HG02852 (cell line): ENCODE data around the gene TSPAN11.

Experiments
- ATAC-seq: cut with Tn5 transposase; IDR thresholded peaks from one replicate; pipeline ENCODE4 v1.9.1; 2021; ENCODE audit warnings: mild to moderate bottlenecking, moderate library complexity; ENCODE audit not compliant: unreplicated experiment

Gene TSPAN11

GRCh38 chr12:30909349-30910037 is 17.1 kb upstream of the TSPAN11 start:
- ATAC-seq: no peak

GRCh38 chr12:30910038-30910350 is 16.6 kb upstream of the TSPAN11 start:
- ATAC-seq: no peak

DNA sequence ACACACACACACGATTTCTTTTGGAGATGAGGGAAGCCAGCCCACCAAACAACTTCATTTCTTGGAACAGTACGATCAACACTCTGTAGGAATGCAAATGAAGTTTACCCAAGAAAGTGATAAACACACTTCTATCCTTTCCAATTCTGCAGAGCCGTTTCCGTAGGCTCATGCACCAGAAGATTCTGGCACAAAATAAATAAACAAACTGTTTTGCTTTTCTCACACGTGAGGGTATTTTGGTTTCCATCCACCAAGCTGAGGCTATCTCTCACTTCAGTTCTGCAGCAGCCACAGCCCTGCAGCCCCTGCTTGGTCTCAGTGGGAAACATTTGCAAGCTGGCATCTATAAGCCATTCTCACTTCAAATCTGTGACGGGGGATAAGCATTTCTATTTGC is 15.3 kb upstream of the TSPAN11 start:
- no peak for ATAC-seq

DNA sequence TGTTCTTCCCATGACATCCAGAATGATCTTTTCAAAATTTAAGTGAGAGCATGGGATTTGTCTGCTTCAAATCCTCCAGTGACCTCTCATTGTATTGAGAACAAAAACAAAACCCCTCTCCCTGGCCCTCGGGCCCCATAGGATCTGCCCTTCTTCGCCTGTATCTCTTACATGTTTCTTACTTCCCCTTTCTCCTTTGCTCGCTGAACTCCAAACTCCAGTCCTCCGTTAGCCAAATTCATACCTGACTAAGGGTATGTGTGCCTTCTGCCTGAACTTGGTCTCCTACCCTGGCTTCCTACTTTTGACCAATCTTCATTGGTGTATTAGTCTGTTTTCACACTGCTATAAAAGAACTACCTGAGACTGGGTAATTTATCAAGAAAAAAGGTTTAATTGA is 13.2 kb upstream of the TSPAN11 start:
- peak; percentile 75 for ATAC-seq

DNA sequence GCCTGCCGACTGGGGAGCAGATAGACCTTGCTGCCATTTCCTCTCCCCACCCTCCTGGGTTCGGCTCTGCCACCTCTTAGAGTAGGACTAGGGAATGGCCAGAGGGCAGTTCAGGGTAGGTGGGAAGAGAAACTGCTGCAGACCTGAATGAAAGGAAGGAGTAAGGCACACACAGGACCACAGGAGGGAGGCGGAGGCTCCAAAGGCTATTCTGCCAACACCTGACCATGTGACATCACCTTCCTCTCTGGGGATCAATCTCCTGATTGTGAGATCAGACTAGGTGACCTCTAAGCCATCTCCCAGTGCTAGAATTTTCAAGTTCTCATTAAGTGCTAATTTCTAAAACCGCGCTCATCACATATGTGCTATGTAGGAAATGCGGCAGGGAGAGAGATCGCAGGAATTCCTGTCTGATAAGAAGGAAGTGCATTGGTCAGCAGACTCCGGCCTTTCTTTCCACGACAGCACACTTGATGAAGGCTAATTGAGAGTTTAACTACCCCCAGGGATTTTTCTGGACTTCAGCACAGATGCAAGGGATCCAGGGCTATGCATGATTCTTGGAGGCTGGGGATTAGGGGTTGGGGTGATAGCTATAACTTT is 11.5 kb upstream of the TSPAN11 start:
- no peak for ATAC-seq

- no peak for ATAC-seq
Observed at GRCh38 chr12:30923057-30923456, 3.5 kb upstream of the TSPAN11 start.

DNA sequence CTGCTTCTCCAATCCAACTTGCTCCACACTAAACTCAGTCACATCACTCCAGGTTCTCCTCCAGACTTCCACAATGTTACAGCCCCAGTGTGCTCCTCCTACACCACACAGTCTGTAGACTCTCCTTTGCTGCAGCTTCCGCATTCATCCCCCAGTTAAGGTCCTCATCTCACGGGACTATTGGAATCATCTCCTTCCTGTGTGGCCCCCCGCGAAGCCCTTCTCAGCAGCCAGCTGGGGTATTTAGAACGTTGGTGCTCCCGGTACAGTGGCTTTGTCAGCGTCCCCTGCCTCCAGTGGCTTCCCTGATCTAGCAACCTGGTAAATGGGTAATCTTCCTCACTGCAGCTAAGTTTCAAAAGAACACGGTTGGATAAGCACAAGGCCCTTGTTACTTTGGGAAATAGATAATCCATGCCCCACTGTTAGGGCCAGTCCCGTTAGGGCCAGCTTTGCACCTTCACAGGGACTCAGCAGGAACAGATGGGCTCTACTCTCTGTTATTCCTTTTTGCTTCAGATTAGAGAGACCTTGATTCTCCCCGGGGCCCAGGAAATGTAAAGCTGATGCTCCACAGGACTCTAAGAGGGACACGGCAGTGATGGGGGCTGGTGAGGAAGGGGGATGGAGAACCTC is 823 bp upstream of the TSPAN11 start:
- ATAC-seq: no peak

GRCh38 chr12:30927222-30927611 is 669 bp downstream of the TSPAN11 start:
- ATAC-seq: no peak

GRCh38 chr12:30928356-30929244 is 2.1 kb downstream of the TSPAN11 start:
- ATAC-seq: no peak

DNA sequence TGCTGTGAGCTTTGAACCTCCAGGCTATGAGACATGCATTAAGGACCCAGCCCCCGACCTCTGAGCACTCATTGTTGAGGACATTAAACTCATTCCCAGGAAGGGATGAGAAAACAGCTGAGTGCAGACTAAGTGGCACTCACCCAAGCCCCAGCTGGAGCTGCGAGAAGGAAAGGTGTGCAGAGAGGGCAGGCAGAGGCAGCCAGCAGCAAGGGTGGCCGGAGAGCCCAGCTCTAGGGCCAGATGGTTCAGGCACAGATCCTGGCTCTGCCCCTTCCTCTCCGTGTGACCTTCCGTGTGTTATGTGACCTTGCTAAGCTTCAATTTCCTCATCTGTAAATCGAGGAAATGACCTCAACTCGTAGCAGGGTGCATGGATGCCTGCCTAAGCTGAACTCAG is 3.7 kb downstream of the TSPAN11 start:
- no peak for ATAC-seq

DNA sequence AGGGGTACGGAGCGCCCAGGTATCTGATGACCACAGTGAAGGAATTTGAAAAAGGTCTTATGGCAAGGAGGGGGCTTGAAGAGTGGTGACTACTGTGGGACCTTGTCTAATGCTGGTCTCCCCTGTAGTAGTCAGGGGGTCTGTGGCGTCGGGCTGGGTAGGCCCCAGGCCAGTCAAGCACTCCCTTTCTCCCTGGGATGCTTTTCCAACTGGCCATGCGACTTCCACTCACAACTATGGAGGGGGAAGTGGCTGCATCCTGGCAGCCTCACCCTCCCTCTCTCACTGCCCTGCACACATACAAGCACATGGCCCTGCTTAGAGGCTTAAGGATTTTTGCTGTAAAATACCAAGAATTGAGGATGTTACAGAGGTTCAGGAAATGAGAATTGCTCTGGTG is 4.1 kb downstream of the TSPAN11 start:
- no peak for ATAC-seq

DNA sequence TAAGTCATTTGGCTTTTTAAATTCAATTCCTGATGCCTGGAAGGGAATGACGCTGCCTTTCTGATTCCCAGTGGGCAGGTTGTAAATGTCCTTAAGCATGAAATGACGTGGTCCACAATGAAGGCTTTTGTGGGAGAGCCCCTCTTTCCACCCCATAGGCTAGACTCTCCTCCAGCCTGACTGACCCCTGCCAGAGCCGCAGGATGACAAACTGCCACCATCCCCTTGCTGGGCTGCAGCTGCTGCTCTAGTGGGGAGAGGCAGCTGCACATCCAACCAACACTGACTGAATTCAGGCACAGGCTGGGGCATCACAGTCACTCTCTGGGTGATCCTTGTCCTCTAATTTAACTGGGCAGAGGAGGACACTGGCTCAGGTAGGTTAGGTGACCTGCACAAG is 6.3 kb downstream of the TSPAN11 start:
- no peak for ATAC-seq

- ATAC-seq: no peak
Observed at GRCh38 chr12:30934811-30935210, 8.3 kb downstream of the TSPAN11 start.

GRCh38 chr12:30936036-30936435 is 9.5 kb downstream of the TSPAN11 start:
- ATAC-seq: no peak

GRCh38 chr12:30939234-30939633 is 12.7 kb downstream of the TSPAN11 start:
- ATAC-seq: no peak

DNA sequence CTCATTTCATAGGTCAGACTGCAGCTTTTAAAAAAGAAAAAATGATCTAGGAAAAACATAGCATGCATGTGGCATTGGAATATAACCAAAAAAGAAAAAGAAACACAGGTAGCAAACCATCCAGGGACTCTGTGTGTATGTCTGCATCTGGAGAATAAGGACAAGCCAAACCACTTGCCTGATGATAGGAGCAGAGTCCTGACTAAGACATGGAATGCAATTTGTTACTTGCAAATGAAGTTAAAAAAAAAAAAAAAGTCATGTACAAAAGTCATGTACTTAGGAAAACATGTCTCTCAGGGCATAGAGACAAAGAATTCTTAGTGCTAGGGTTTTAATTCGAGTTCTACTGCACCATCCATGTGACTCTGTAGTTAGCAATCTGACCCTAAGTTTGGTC is 15.9 kb downstream of the TSPAN11 start:
- ATAC-seq: no peak

- no peak for ATAC-seq
Observed at GRCh38 chr12:30942936-30943335, 16.4 kb downstream of the TSPAN11 start.

DNA sequence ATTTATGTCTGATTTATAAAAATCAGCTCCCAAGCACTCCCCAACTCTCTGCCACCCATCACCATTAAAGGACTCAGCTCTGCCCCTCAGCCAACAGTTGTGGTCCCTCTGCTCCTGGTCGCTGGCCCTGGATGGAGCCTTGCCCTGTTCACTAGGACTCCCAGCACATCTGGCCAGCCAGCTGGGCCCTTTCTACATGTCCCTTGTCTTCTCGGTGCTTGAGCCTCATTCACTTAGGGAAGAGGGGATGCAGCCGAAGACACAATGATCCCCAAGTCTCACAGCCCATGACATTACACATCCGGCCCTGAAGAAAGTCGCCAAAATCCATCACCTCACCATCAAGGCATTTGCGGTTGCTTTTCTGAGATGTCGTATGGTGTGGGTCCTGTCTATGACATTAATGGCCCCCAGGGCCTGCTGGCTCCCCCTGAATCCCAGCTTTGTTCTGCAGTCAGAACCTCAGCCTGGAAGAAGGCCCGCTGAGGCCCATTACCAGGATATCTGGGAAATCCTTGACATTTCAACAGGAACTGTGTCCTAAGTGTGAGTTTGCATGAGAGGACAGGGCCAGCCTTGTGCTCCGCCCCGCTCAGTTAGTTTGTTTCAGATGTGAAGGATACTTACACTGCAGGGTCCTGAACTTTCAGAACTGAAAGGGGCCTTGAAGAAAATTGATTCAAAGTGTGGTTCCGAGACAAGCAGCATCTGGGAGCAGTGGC is 19.1 kb downstream of the TSPAN11 start:
- ATAC-seq: no peak

- no peak for ATAC-seq
Observed at GRCh38 chr12:30952015-30952414, 25.5 kb downstream of the TSPAN11 start.

- ATAC-seq: no peak
Observed at GRCh38 chr12:30953257-30953656, 26.7 kb downstream of the TSPAN11 start.
